IMR-90 (cell line): ENCODE data around the gene MMP21. TPM values are rescaled to one million over a fixed set of nuclear protein-coding genes. Genes with fewer than 3 reads are reported as not detected.

Experiments used
- ATAC-seq: fragments of 200-7000 bp; cut with Tn5 transposase; 2 replicates; pipeline ENCODE4 v1.9.1; 2020; ENCODE audit warnings: low read depth, mild to moderate bottlenecking, moderate library complexity
- BruUV-seq: library from RNA; stranded (reverse); fragments of 400-500 nt; replicated peaks from 2 replicates; lab custom pipeline; 2021; lab: Mats Ljungman, UMichigan
- CTCF ChIA-PET: fragments of 300-600 bp; formaldehyde crosslinking; extraction: SDS; loops from one replicate; lab custom pipeline; 2021; ENCODE audit warnings: antibody characterized with exemption; lab: Yijun Ruan, JAX
- POLR2A ChIA-PET: fragments of 300-600 bp; sonication (Branson Sonifier 250); formaldehyde crosslinking; loops from one replicate; lab custom pipeline; 2022; ENCODE audit warnings: antibody characterized with exemption; ENCODE audit not compliant: unreplicated experiment; lab: Charles Lee
- DNase-seq: peaks from one replicate; pipeline ENCODE4 v3.0.0; 2013
- H2AFZ ChIP-seq: replicated peaks from 2 replicates; pipeline ENCODE3; 2013; ENCODE audit warnings: low read length, mild to moderate bottlenecking; ENCODE audit not compliant: poor library complexity
- H2AK5ac ChIP-seq: 2 replicates; pipeline ENCODE4 v1.6.1; 2013; ENCODE audit warnings: low read depth, low read length, inconsistent platforms
- H2AK9ac ChIP-seq: replicated peaks from 2 replicates; pipeline ENCODE3; 2013; ENCODE audit warnings: mild to moderate bottlenecking, low read depth, low read length, moderate library complexity; ENCODE audit not compliant: poor library complexity
- H2BK120ac ChIP-seq: 2 replicates; pipeline ENCODE4 v1.6.1; 2013; ENCODE audit warnings: low read depth, low read length, inconsistent platforms
- H2BK15ac ChIP-seq: 3 replicates; pipeline ENCODE4 v1.6.1; 2013; ENCODE audit warnings: low read depth, low read length, inconsistent platforms
- H2BK20ac ChIP-seq: 2 replicates; pipeline ENCODE4 v1.6.1; 2013; ENCODE audit warnings: low read depth, mild to moderate bottlenecking, inconsistent platforms, low read length, moderate library complexity
- H2BK5ac ChIP-seq: 2 replicates; pipeline ENCODE4 v1.6.1; 2013; ENCODE audit warnings: mild to moderate bottlenecking, low read depth, low read length, inconsistent platforms; ENCODE audit not compliant: poor library complexity, severe bottlenecking
- H3K14ac ChIP-seq: replicated peaks from 2 replicates; pipeline ENCODE4 v1.6.1; 2013; ENCODE audit warnings: low read depth, low read length, inconsistent platforms
- H3K18ac ChIP-seq: 2 replicates; pipeline ENCODE4 v1.6.1; 2013; ENCODE audit warnings: low read depth, low read length, control low read depth
- H3K23ac ChIP-seq: 2 replicates; pipeline ENCODE4 v1.6.1; 2013; ENCODE audit warnings: low read depth, low read length, inconsistent platforms
- H3K27ac ChIP-seq: 2 replicates; pipeline ENCODE4 v1.5.1; 2013; ENCODE audit warnings: mild to moderate bottlenecking, control low read depth, low read length; ENCODE audit not compliant: insufficient read depth
- H3K27me3 ChIP-seq: 2 replicates; pipeline ENCODE4 v1.6.1; 2013; ENCODE audit warnings: low read length; ENCODE audit not compliant: control insufficient read depth, insufficient read depth
- H3K36me3 ChIP-seq: 2 replicates; pipeline ENCODE4 v1.6.1; 2013; ENCODE audit warnings: low read length, mixed read lengths; ENCODE audit not compliant: control insufficient read depth, insufficient read depth
- H3K4ac ChIP-seq: 2 replicates; pipeline ENCODE4 v1.6.1; 2013; ENCODE audit warnings: low read depth, low read length, inconsistent platforms
- H3K4me1 ChIP-seq: 2 replicates; pipeline ENCODE4 v1.6.1; 2013; ENCODE audit warnings: low read length, mixed read lengths; ENCODE audit not compliant: control insufficient read depth, insufficient read depth
- H3K4me2 ChIP-seq: 2 replicates; pipeline ENCODE4 v1.6.1; 2013; ENCODE audit warnings: low read depth, mild to moderate bottlenecking, control low read depth, low read length, moderate library complexity
- H3K4me3 ChIP-seq: 2 replicates; pipeline ENCODE4 v1.5.1; 2013; ENCODE audit warnings: low read depth, mild to moderate bottlenecking, control low read depth, low read length, moderate library complexity; ENCODE audit not compliant: insufficient read depth
- H3K56ac ChIP-seq: 2 replicates; pipeline ENCODE4 v1.6.1; 2013; ENCODE audit warnings: low read length, inconsistent platforms; ENCODE audit not compliant: insufficient read depth; ENCODE audit errors: extremely low read depth
- H3K79me1 ChIP-seq, 2 experiments: 2 replicates each; pipeline ENCODE4 v1.6.1; 2013; ENCODE audit warnings: low read length in 2 of 2, inconsistent platforms in 1 of 2, low read depth in 1 of 2
- H3K9ac ChIP-seq: 2 replicates; pipeline ENCODE4 v1.6.1; 2013; ENCODE audit warnings: low read depth, low read length, control low read depth
- H3K9me1 ChIP-seq: 2 replicates; pipeline ENCODE4 v1.6.1; 2013; ENCODE audit warnings: low read length, inconsistent platforms; ENCODE audit not compliant: insufficient read depth
- H3K9me3 ChIP-seq: 2 replicates; pipeline ENCODE4 v1.6.1; 2013; ENCODE audit warnings: low read length; ENCODE audit not compliant: control insufficient read depth, insufficient read depth
- H4K20me1 ChIP-seq: 2 replicates; pipeline ENCODE4 v1.6.1; 2013; ENCODE audit warnings: low read length, inconsistent platforms; ENCODE audit not compliant: insufficient read depth
- H4K5ac ChIP-seq: 2 replicates; pipeline ENCODE4 v1.6.1; 2013; ENCODE audit warnings: mild to moderate bottlenecking, low read depth, low read length, control low read depth
- H4K8ac ChIP-seq, 2 experiments: 2 replicates each; pipeline ENCODE4 v1.6.1; 2013; ENCODE audit warnings: low read depth in 2 of 2, low read length in 2 of 2, control low read depth in 1 of 2, inconsistent platforms in 1 of 2
- H4K91ac ChIP-seq: 2 replicates; pipeline ENCODE4 v1.6.1; 2013; ENCODE audit warnings: low read depth, low read length, inconsistent platforms; ENCODE audit not compliant: insufficient read depth
- BHLHE40 ChIP-seq: fragments of 150-350 bp; IDR thresholded peaks from 2 replicates; pipeline ENCODE4 v1.6.1; 2016; ENCODE audit warnings: mild to moderate bottlenecking, low read depth, low read length
- CEBPB ChIP-seq: IDR thresholded peaks from 2 replicates; pipeline ENCODE4 v1.6.1; 2012; ENCODE audit warnings: low read depth, low read length, improper control_type of control experiment
- CHD1 ChIP-seq: IDR thresholded peaks from 2 replicates; pipeline ENCODE4 v1.6.1; 2012; ENCODE audit warnings: low read depth, low read length, improper control_type of control experiment
- FOS ChIP-seq: fragments of 150-350 bp; IDR thresholded peaks from 2 replicates; pipeline ENCODE4 v1.6.1; 2016; ENCODE audit warnings: low read depth, low read length
- MAFK ChIP-seq: IDR thresholded peaks from 2 replicates; pipeline ENCODE4 v1.6.1; 2012; ENCODE audit warnings: low read depth, low read length, improper control_type of control experiment
- MAZ ChIP-seq: IDR thresholded peaks from 2 replicates; pipeline ENCODE4 v1.6.1; 2012; ENCODE audit warnings: low read depth, mild to moderate bottlenecking, low read length, improper control_type of control experiment, moderate library complexity, borderline replicate concordance
- MXI1 ChIP-seq: IDR thresholded peaks from 2 replicates; pipeline ENCODE4 v1.6.1; 2012; ENCODE audit warnings: low read depth, mild to moderate bottlenecking, low read length, moderate library complexity, borderline replicate concordance
- NFE2L2 ChIP-seq: fragments of 150-350 bp; IDR thresholded peaks from 2 replicates; pipeline ENCODE4 v1.6.1; 2016; ENCODE audit warnings: low read depth, mild to moderate bottlenecking, low read length
- POLR2A ChIP-seq: IDR thresholded peaks from 2 replicates; pipeline ENCODE4 v1.6.1; 2012; ENCODE audit warnings: mild to moderate bottlenecking, low read depth, low read length
- RAD21 ChIP-seq: IDR thresholded peaks from 2 replicates; pipeline ENCODE4 v1.6.1; 2012; ENCODE audit warnings: low read length, improper control_type of control experiment
- RCOR1 ChIP-seq: IDR thresholded peaks from 2 replicates; pipeline ENCODE4 v1.6.1; 2012; ENCODE audit warnings: mild to moderate bottlenecking, low read length, improper control_type of control experiment; ENCODE audit not compliant: insufficient replicate concordance
- RFX5 ChIP-seq: IDR thresholded peaks from 2 replicates; pipeline ENCODE4 v1.8.0; 2012; ENCODE audit warnings: low read depth, mild to moderate bottlenecking, low read length, moderate library complexity
- SMC3 ChIP-seq: fragments of 150-350 bp; IDR thresholded peaks from 2 replicates; pipeline ENCODE4 v1.6.1; 2016; ENCODE audit warnings: low read depth, mild to moderate bottlenecking, antibody characterized with exemption, low read length, moderate library complexity
- USF2 ChIP-seq: fragments of 150-350 bp; IDR thresholded peaks from 2 replicates; pipeline ENCODE4 v1.6.1; 2017; ENCODE audit warnings: mild to moderate bottlenecking, antibody characterized with exemption, low read length, low read depth
- WGBS, 2 experiments: methylation state at CpG; one replicate each; pipeline versions ENCODE4 v1.1.5 to v1.1.7; 2013; ENCODE audit warnings: missing lambda C conversion rate in 2 of 2; ENCODE audit not compliant: insufficient read length in 1 of 2; ENCODE audit errors: extremely low coverage in 2 of 2; 5-methylcytosine and 5-hydroxymethylcytosine counted together
- dilution Hi-C: fragments of 300-500 bp; cut with HindIII; formaldehyde crosslinking; loops from one replicate; pipeline ENCODE4 v1.14.3; 2018; ENCODE audit warnings: low sequenced_read_pairs; ENCODE audit not compliant: unreplicated experiment
- in situ Hi-C: fragments of 300-500 bp; cut with MboI; formaldehyde crosslinking; loops from 3 replicates; pipeline ENCODE4 v1.14.3; 2019; ENCODE audit warnings: low sequenced_read_pairs, inconsistent platforms, mixed read lengths
- intact Hi-C: fragments of 100-400 bp; cut with micrococcal nuclease; formaldehyde crosslinking; loops from 2 replicates; pipeline ENCODE4 v1.10.0; 2022
- polyA plus RNA-seq, 3 experiments: library from polyadenylated mRNA; depleted of rRNA; stranded (reverse); fragments of >200 nt; gene quantifications; 2 replicates each; pipeline ENCODE4 v1.2.3, GENCODE V29; 2012; ENCODE audit warnings: low replicate concordance in 1 of 3
- total RNA-seq: library from RNA; depleted of rRNA; stranded (reverse); fragments of >200 nt; gene quantifications from 2 replicates; pipeline ENCODE4 v1.2.3, GENCODE V29; 2012
- TF ChIP-seq, protein P1 (sequence below): fragments of 150-350 bp; IDR thresholded peaks from 2 replicates; pipeline ENCODE4 v1.6.1; 2016; ENCODE audit warnings: low read depth, mild to moderate bottlenecking, low read length, moderate library complexity, borderline replicate concordance
- TF ChIP-seq, protein P2 (sequence below): conservative IDR thresholded peaks from 2 replicates; pipeline ENCODE4 v1.5.1; 2012; ENCODE audit warnings: mild to moderate bottlenecking, low read depth, low read length, improper control_type of control experiment

Gene MMP21
- total and polyA plus RNA-seq, 2 of the 4 experiments (the other 2 are of a cell fraction): not detected

DNA sequence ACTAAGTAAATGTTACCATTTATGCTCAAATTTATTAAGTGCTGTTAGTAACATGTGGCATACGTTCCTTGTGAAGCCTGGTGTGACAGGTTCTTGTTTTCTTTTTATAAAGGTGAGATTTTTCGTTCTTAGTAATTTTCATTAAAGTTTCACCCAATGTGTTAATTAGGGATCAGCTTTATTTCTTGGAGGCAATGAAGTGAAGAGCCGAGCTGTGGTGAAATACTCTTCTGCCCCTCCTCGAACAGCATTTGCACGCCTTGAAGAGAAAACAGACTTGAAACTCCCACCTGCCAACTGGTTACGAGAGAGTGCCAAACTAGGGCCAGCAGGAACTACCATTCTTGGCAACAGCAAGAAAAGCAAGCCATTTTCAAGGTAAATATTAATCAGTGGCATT is 54.6 kb downstream of the MMP21 start:
- DNase-seq (no peak), ATAC-seq (no peak)
- TF ChIP-seq FOS (no peak), RFX5 (no peak), SMC3 (no peak), POLR2A (no peak), MXI1 (no peak), MAFK (no peak), USF2 (no peak), CHD1 (no peak), NFE2L2 (no peak), CEBPB (no peak), MAZ (no peak), BHLHE40 (no peak), RAD21 (no peak), RCOR1 (no peak)
- TF ChIP-seq, protein P1, sequence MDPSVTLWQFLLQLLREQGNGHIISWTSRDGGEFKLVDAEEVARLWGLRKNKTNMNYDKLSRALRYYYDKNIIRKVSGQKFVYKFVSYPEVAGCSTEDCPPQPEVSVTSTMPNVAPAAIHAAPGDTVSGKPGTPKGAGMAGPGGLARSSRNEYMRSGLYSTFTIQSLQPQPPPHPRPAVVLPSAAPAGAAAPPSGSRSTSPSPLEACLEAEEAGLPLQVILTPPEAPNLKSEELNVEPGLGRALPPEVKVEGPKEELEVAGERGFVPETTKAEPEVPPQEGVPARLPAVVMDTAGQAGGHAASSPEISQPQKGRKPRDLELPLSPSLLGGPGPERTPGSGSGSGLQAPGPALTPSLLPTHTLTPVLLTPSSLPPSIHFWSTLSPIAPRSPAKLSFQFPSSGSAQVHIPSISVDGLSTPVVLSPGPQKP: no peak
- TF ChIP-seq, protein P2, sequence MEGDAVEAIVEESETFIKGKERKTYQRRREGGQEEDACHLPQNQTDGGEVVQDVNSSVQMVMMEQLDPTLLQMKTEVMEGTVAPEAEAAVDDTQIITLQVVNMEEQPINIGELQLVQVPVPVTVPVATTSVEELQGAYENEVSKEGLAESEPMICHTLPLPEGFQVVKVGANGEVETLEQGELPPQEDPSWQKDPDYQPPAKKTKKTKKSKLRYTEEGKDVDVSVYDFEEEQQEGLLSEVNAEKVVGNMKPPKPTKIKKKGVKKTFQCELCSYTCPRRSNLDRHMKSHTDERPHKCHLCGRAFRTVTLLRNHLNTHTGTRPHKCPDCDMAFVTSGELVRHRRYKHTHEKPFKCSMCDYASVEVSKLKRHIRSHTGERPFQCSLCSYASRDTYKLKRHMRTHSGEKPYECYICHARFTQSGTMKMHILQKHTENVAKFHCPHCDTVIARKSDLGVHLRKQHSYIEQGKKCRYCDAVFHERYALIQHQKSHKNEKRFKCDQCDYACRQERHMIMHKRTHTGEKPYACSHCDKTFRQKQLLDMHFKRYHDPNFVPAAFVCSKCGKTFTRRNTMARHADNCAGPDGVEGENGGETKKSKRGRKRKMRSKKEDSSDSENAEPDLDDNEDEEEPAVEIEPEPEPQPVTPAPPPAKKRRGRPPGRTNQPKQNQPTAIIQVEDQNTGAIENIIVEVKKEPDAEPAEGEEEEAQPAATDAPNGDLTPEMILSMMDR: no peak
- no peaks in the 10 kb centered on the region for H3K9me1 ChIP-seq
- H2BK120ac ChIP-seq: no peak overlapping the region
- no peak overlapping the region for H4K91ac ChIP-seq
- H3K27ac ChIP-seq: no peak overlapping the region
- CTCF ChIA-PET: interaction anchor here (0.7 kb wide), 1 partner anchor 206 kb away, joined by 3 read pairs; no protein-coding TSS in a partner anchor
- H3K4me2 ChIP-seq: no peak overlapping the region
- no peak overlapping the region for H2BK20ac ChIP-seq
- H3K4me1 ChIP-seq: no peaks in the 10 kb centered on the region; the same call in 1 of the 2 replicates
- H4K5ac ChIP-seq: no peak overlapping the region
- no peak overlapping the region for H3K9ac ChIP-seq
- H3K23ac ChIP-seq: no peak overlapping the region
- no peak overlapping the region for H4K8ac ChIP-seq
- no peak overlapping the region for H2AK9ac ChIP-seq
- H3K27me3 ChIP-seq: no peaks in the 10 kb centered on the region
- POLR2A ChIA-PET: no interaction called here
- no peak overlapping the region for H2AK5ac ChIP-seq
- H3K79me1 ChIP-seq: peaks cover 11 to 22% of the 10 kb centered on the region in 2 experiments; a peak in 3 of 4 replicates
- intact Hi-C loops (loop anchor here (5.0 kb wide), 1 partner anchor 36 kb away; no protein-coding TSS in a partner anchor), in situ Hi-C loops (no loop called here), dilution Hi-C loops (no loop called here)
- H3K36me3 ChIP-seq: peaks cover 7% of the 10 kb centered on the region
- no peaks in the 10 kb centered on the region for H4K20me1 ChIP-seq
- H3K14ac ChIP-seq: no peak overlapping the region
- H3K18ac ChIP-seq: no peak overlapping the region
- no peak overlapping the region for H2BK15ac ChIP-seq
- no peak overlapping the region for H2AFZ ChIP-seq
- no CpG with 5 or more reads among the region's 6 CpGs for WGBS, 2 experiments
- no peaks in the 10 kb centered on the region for H3K9me3 ChIP-seq
- H3K56ac ChIP-seq: no peak overlapping the region
- BruUV-seq: no TSS peak
- H3K4me3 ChIP-seq: no peak overlapping the region
- H3K4ac ChIP-seq: no peak overlapping the region
- no peak overlapping the region for H2BK5ac ChIP-seq
